AG08395 (cell line): Measurements from ENCODE around the gene GTF3C5.
A peak's percentile ranks its signal among the peaks of the same experiment; 100 is the strongest.
"Not testable (repeated sequence)": the region's sequence is repeated elsewhere in the genome, so short reads cannot be mapped to it uniquely, and the experiment has no call there.

Source experiments
- DNase-seq: peaks from one replicate; pipeline ENCODE4 v3.0.0; 2012; ENCODE audit warnings: mixed read lengths, low spot score

GTF3C5 gene

DNA sequence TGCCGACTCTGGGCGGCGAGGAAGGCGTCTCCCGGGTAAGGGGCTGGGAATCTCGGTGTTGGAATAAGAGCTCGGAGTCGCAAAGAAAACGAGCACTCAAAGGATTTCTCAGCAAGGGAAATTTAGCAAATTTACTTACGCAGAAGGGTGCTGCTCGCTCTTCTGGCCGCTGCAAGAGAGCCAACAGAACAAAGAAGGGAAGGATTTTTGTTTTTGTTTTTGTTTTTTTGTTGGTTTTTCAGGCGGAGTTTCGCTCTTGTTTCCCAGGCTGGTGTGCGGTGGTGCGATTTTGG is 279 bp downstream of the GTF3C5 start:
- no peak for DNase-seq

- no peak for DNase-seq
These were observed 707 bp downstream of the GTF3C5 start for GRCh38 chr9:133031496-133031911.

DNA sequence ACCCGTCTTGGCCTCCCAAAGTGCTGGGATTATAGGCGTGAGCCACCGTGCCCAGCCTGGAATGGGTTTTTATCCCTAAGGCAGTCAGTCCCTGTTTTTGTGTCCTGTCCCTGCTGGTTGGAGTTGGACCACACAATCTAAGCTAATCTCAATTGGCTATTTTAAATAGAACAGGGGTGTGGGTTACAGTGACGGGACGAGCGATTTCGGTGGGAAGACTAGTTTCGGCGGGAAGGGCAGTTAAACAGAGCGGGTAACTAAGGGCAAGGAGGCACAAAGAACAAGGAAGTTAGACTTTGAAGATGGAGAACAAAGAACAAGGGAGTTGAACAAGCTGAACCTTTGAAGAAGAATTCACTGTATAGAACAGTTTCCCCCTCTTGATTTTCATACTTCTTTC is 1.4 kb downstream of the GTF3C5 start:
- no peak for DNase-seq

GRCh38 chr9:133035669-133036068 is 4.9 kb downstream of the GTF3C5 start:
- DNase-seq, result no peak

DNA sequence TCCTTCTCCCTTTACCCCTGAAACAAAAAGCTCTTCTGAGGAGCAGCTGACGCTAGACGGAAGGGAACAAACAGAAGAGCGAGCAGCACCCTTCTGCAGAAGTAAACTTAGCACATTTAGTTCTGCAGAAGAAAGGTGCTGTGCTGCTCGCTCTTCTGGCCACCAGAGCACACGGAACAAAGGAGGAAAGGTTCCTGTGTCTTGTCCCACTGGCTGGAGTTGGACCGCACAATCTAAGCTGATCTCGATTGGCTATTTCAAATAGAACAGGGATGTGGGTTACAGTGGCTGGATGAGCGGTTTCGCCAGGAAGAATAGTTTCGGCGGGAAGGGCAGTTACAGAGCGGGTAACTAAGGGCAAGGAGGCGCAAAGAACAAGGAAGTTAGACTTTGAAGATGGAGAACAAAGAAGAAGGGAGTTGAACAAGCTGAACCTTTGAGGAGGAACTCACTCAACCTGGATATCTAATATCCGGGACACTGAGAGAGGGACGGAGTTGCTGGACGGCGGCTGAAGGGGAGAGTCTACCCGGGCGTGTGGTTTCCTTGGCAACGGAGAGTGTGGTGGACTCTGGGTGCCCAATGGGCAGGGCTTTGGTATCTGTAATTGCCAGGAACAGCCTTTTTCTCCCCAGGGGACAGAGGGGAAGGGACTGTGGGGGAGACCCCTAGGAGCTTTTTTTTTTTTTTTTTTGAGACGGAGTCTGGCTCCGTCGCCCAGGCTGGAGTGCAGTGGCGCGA is 7.1 kb downstream of the GTF3C5 start:
- DNase-seq, result no peak

GRCh38 chr9:133040892-133041479 is 10.2 kb downstream of the GTF3C5 start:
- DNase-seq, result not testable (repeated sequence)

DNA sequence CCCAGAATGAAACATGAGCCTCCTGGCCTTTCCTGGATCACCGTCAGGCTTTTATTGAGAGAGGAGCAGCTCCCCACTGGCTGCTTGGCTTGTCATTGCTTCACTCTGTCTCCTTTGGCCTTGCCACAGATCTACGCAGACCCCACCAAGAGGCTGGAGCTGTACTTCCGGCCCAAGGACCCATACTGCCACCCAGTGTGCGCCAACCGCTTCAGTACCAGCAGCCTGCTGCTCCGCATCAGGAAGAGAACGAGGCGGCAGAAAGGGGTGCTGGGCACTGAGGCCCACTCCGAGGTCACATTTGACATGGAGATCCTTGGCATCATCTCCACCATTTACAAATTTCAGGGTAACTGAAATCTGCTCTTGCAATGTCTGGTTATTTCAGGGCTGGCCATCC is 11.2 kb downstream of the GTF3C5 start:
- DNase-seq, result no peak

GRCh38 chr9:133042676-133043075 is 11.9 kb downstream of the GTF3C5 start:
- DNase-seq, result no peak

DNA sequence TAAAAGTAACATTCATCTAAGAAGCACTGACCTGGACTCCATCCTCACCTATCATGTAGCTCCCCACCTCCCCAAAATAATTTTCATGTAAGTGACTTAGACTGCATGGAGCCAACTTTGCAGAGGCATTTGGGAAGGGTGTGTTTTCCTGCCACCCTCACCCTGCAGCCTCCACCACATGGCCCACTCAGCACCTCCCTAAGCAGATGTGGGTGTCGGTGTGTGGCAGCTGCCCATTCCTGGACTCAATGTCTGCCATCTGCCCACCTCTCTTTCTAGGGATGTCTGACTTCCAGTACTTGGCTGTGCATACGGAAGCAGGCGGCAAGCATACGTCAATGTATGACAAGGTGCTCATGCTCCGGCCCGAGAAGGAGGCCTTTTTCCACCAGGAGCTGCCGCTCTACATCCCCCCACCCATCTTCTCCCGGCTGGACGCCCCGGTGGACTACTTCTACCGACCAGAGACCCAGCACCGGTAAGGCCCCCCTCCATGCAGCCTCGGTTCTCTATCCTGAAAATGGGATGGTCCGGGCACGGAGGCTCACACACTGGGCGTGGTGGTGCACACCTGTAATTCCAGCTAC is 12.7 kb downstream of the GTF3C5 start:
- no peak for DNase-seq

- DNase-seq, result no peak
These were observed 13.3 kb downstream of the GTF3C5 start for GRCh38 chr9:133044125-133044524.

- DNase-seq, result no peak
These were observed 13.9 kb downstream of the GTF3C5 start for GRCh38 chr9:133044661-133045060.

DNA sequence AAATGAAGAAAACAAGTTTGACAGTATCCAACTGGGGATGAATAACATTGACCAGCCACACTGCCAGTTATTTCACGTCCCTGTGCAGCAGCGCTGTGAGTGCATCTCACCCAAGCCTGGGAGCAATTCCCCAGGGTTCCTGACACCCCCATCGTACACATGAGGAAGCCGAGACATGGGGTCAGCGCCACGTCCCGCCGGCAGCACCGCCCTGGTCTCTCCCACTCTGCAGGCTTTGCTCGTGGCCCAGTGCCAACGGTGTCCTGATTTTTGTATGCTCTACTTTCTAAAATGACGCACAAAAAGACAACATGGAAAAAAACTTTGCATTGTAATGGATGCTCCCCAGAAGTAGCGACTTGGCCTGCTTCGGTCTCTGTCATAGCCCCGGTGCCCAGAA is 14.3 kb downstream of the GTF3C5 start:
- DNase-seq, result no peak

GRCh38 chr9:133046196-133046899 is 15.6 kb downstream of the GTF3C5 start:
- DNase-seq, result no peak

DNA sequence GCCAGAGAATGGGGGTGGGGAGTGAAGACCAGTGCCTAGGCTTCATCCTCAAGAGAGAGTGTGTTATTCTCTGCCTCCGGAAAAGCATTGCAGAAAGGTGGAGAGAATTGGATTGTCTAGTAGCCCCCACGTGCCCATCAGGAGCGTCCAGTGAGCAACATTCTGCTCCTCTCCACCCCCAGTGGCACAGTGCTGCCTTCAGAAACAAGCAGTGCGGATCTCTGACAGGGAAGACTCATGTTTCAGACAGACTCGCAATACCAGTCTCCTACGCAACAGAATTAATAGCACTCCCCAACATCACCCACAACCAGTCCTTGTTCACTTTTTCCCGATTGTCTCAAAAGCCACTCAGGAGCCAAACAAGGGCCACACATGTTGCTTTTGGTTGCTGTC is 16.1 kb downstream of the GTF3C5 start:
- no peak for DNase-seq

GRCh38 chr9:133048595-133048994 is 17.8 kb downstream of the GTF3C5 start:
- peak; percentile 61 for DNase-seq

GRCh38 chr9:133049043-133049442 is 18.2 kb downstream of the GTF3C5 start:
- DNase-seq, result no peak

DNA sequence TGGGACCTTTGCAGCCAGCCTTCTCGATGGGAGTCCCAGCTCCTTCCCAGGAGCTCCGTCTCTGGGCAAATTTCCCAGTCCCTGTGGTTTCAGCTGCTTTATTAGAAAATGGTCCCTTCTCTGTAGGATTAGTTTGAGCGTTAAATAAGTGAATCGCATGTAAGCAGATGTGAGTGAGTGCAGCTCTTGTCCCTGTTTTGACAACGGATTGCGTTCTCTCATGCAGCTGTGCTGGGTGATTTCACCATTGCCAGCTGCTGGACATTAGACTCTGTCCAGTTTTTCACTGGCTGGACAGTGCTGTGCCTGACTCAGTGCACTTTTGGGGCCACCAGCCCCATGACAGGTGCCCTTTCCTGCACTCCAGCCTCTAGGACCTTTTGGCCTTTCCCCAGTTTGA is 19.3 kb downstream of the GTF3C5 start:
- DNase-seq, result no peak

- no peak for DNase-seq
These were observed 20.0 kb downstream of the GTF3C5 start for GRCh38 chr9:133050781-133051180.

DNA sequence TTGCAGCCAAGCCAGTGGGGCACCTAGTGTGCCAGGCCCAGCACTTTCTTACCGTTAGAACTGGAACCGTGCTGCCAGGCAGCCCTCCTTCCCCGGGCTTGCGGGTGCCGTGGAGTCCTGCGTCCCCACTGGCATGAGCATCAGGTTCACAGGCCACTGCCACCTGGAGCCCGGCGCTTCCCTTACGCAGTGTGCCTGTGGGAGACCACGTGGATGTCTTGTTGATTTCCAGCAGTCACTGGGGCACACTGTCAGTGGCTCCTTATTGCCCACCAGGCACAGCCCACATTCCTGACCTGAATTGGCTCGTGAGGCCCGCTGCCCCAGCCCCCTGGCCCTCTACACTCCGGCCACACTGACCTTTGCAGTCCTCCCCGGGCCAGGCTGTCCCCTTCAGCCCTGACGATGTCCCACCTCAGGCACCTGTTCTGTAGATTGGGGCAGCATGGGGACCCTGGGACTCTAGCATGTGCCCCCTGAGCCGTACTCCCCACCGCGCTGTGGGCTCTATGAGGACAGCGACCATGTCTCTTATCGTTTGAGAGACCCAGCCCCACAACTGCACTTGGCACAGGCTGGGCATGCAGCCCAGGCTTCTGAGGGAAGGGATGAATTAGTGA is 20.6 kb downstream of the GTF3C5 start:
- no peak for DNase-seq

DNA sequence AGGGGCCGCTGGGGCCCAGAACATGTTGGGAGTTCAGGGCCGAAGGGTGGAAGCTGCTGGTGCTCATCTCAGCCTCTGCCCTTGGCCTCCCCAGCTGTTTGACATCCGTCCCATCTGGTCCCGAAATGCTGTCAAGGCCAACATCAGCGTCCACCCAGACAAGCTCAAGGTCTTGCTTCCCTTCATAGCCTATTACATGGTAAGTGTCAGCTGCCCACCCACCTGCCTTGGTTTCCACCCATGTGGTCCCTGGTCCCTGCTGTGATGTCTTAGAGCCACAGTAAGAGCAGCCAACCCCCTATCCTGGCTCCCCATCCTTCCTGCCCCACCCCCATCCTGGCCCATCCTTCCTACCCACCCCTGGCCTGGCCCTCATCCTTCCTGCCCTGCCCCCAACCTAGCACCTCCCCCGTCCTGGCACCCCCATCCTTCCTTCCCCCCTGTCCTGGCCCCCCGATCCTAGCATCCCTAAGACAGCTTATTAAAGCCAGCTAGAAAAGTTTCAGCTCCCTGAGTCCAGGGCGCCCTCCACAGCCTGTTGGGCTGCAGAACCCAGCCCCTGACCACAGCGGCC is 21.3 kb downstream of the GTF3C5 start:
- DNase-seq, result no peak

- no peak for DNase-seq
These were observed 23.5 kb downstream of the GTF3C5 start for GRCh38 chr9:133054194-133054890.

GRCh38 chr9:133054966-133055365 is 24.2 kb downstream of the GTF3C5 start:
- DNase-seq, result peak; percentile 99
